ENCODE results near the gene PMIS2. TPM values are rescaled to one million over a fixed set of nuclear protein-coding genes. Genes with fewer than 3 reads are reported as not detected.

Gene PMIS2
- total RNA-seq, 4 donors from 2014 or later = not detected

DNA sequence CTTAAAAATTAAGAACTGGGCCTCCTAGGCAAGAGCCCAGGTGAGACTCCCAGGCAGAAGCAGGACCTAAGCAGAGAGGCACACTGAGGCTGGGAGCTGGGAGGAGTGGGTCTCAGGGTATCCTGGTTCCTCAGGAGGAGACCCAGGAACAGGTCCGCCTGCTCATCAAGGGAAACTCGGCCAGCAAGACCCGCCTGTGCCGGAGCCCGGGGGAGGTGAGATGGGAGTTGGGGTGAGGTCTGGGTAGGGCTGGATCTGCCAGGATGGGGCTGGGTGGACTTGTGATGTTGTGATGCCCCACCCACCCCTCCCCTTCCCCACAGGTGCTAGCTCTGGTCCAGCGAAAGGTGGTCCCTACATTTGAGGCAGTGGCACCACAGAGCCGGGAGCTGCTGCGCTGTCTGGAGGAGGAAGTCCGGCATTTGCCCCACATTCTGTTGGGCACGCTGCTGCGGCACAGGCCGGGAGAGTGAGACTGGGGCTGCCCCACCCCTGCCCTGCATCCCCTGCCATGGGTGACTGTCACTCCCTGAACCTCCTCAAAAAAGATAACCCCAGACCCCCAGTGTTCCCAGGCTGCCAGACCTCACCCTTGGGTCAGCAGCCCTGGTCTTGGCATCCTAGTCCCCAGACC, 33.4 kb downstream of the PMIS2 start:
- intact Hi-C loops (cut with DNase I; ENCODE audit: low total_unique reads) (no loop called here), in situ Hi-C loops (cut with MboI; ENCODE audit: low sequenced_read_pairs in 4 of 4) (no loop called here)
- H3K9me3 ChIP-seq = no peaks in the 10 kb centered on the region
- H3K27ac ChIP-seq = no peak overlapping the region
- H3K4me1 ChIP-seq = no peaks in the 10 kb centered on the region
- no peaks in the 10 kb centered on the region for H3K27me3 ChIP-seq
- H3K4me3 ChIP-seq = no peak overlapping the region
- DNase-seq = no peak
- TF ChIP-seq POLR2A (IDR thresholded peaks at IDR 0.05) = no peak
- TF ChIP-seq, protein P1, sequence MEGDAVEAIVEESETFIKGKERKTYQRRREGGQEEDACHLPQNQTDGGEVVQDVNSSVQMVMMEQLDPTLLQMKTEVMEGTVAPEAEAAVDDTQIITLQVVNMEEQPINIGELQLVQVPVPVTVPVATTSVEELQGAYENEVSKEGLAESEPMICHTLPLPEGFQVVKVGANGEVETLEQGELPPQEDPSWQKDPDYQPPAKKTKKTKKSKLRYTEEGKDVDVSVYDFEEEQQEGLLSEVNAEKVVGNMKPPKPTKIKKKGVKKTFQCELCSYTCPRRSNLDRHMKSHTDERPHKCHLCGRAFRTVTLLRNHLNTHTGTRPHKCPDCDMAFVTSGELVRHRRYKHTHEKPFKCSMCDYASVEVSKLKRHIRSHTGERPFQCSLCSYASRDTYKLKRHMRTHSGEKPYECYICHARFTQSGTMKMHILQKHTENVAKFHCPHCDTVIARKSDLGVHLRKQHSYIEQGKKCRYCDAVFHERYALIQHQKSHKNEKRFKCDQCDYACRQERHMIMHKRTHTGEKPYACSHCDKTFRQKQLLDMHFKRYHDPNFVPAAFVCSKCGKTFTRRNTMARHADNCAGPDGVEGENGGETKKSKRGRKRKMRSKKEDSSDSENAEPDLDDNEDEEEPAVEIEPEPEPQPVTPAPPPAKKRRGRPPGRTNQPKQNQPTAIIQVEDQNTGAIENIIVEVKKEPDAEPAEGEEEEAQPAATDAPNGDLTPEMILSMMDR (IDR thresholded peaks at IDR 0.05 in 4 of 5, conservative IDR thresholded peaks at IDR 0.05 in 1 of 5) = no peak
- no peaks in the 10 kb centered on the region for H3K36me3 ChIP-seq
- ATAC-seq = no peak

DNA sequence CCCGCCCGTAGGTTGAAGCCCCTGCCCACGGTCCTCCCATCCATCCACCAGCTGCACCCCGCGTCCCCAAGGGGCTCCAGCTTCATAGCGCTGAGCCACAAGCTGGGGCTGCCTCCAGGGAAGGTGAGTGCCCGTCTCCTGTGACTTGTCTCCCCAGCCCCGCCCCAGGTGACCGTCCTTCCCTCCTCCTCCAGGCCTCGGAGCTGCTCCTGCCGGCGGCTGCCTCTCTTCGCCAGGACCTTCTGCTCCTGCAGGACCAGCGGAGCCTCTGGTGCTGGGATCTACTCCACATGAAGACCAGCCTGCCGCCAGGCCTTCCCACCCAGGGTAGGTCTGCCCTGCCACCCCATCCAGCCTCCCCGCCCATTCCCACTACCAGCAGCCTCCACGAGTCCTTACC, 34.0 kb downstream of the PMIS2 start:
- no peaks in the 10 kb centered on the region for H3K27me3 ChIP-seq
- in situ Hi-C loops (cut with MboI; ENCODE audit: low sequenced_read_pairs in 4 of 4) = no loop called here
- ATAC-seq (no peak), DNase-seq (no peak)
- H3K9me3 ChIP-seq = no peaks in the 10 kb centered on the region
- TF ChIP-seq POLR2A (IDR thresholded peaks at IDR 0.05) = no peak
- TF ChIP-seq, protein P1 (IDR thresholded peaks at IDR 0.05 in 4 of 5, conservative IDR thresholded peaks at IDR 0.05 in 1 of 5) = no peak
- no peaks in the 10 kb centered on the region for H3K36me3 ChIP-seq
- intact Hi-C loops (cut with DNase I; ENCODE audit: low total_unique reads) = loop anchor here (10.0 kb wide), 1 partner anchor 315 kb away; the partner anchor contains the start of gene LRFN3
- H3K27ac ChIP-seq = no peak overlapping the region
- H3K4me1 ChIP-seq = no peaks in the 10 kb centered on the region
- H3K4me3 ChIP-seq = no peak overlapping the region

DNA sequence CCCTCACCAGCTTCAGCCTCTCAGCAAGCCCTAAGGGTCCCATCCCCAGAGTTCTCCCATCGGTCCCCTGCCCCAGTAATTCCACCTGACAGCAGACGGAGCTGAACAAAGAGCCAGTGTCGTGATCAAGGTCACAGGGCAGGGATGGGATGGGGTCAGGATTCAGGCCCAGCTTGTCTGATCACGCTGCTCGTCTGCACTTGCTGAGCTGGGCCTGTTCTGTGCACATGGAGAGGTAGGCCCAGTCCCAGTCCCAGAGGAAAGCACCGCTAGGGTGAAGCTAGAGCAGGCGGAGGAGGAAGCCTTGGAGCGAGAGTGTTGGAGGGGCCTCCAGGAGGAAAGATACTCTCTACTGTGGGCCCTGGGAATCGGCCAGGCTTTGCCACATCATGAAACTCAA, 35.7 kb downstream of the PMIS2 start:
- no peaks in the 10 kb centered on the region for H3K4me1 ChIP-seq
- H3K27ac ChIP-seq = no peak overlapping the region
- intact Hi-C loops (cut with DNase I; ENCODE audit: low total_unique reads) (loop anchor here (10.0 kb wide), 1 partner anchor 313 kb away; the partner anchor contains the start of gene LRFN3), in situ Hi-C loops (cut with MboI; ENCODE audit: low sequenced_read_pairs in 4 of 4) (no loop called here)
- ATAC-seq = no peak
- H3K9me3 ChIP-seq = no peaks in the 10 kb centered on the region
- no peak for TF ChIP-seq POLR2A (IDR thresholded peaks at IDR 0.05)
- TF ChIP-seq, protein P1 (IDR thresholded peaks at IDR 0.05 in 4 of 5, conservative IDR thresholded peaks at IDR 0.05 in 1 of 5) = no peak
- DNase-seq = no peak
- no peak overlapping the region for H3K4me3 ChIP-seq
- H3K36me3 ChIP-seq = no peaks in the 10 kb centered on the region
- H3K27me3 ChIP-seq = no peaks in the 10 kb centered on the region

DNA sequence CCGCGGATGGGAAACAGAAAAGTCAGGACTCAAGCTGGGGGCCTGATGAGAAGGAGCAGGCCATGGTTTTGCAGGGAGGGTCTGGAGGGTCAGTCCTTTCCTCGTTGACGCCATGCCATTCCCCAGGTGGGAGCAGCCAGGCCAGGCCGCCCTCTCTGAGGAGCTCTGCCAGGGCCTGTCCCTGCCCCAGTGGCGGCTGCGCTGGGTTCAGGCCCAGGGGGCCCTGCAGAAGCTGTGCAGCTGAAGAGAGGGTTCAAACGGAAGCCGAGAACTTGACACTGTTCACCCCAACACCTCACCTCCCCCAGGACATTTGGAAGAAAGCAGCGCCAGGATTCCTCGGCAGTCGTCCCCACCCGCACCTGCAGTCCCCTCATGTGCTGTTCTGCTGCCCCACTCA, 36.8 kb downstream of the PMIS2 start:
- Histone ChIP-seq H3K4me3 (no peak overlapping the region), H3K4me1 (peaks cover 3 to 4% of the 10 kb centered on the region in 2 donors), H3K9me3 (no peaks in the 10 kb centered on the region), H3K27ac (no peak overlapping the region), H3K27me3 (no peaks in the 10 kb centered on the region), H3K36me3 (no peaks in the 10 kb centered on the region)
- DNase-seq (no peak), ATAC-seq (no peak)
- intact Hi-C loops (cut with DNase I; ENCODE audit: low total_unique reads) (loop anchor here (10.0 kb wide), 1 partner anchor 312 kb away; the partner anchor contains the start of gene LRFN3), in situ Hi-C loops (cut with MboI; ENCODE audit: low sequenced_read_pairs in 4 of 4) (no loop called here)
- TF ChIP-seq POLR2A (IDR thresholded peaks at IDR 0.05) = no peak
- TF ChIP-seq, protein P1 (IDR thresholded peaks at IDR 0.05 in 4 of 5, conservative IDR thresholded peaks at IDR 0.05 in 1 of 5) = no peak
